DMS53 treated with DMSO at 0.1 percent for 48 hours (cell line): ENCODE results near the gene TMEM203.

Experiments used
- DNase-seq: peaks from one replicate; lab custom pipeline; 2025; ENCODE audit not compliant: unreplicated experiment; lab: John Stamatoyannopoulos, UW

TMEM203 gene

DNA sequence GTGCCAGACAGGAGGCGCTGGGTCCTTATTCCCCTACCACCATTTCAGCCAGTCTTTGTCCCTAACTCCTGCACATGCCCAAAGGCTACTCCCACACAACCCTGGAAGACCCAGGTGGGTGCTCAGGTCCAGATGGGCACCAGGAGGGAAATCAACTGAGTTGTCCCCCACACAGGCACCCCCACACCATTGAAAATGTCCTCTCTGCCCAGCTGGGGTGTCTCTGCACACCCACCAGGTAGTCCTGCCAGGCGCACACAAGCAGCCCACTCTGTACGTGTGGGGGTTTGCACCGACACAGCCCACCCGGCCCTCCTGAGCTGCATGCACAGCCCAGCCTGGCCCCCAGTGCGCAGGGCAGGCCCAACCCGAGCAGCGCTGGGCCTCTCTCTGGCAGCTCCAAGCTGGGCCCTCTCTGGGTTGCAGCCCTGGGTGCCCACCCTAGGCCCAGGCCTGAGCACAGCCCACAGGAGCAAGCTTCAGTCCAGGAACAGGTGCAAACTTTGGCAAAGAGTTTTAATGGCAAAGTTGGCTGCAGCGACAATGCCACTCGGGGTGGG lies 14.4 kb upstream of the TMEM203 start:
- no peak for DNase-seq

DNA sequence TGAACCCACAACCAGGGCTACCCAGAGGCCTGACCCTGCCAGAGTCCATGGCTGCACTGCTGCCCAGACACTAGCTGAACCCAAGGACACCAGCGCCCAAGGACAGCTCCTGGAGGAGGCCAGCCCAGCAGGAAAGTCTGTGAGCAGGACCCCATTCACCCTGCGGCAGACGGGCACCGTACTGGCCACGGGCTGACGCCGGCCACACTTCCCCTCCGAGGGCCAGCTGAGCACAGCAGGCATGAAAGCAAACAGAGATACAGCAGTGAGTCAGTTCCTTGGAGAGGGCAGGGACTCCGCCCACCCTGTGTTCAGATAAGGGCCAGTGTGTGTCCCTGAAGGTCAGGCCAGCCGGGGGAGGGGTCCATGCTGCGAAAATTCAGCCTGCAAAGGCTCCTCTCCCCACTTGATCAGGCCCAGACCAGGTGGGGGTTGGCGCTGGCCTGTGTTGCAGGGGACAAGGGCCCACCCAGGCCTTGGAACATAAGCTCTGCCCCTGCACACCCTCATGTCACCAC lies 13.4 kb upstream of the TMEM203 start:
- peak; percentile 85 for DNase-seq

DNA sequence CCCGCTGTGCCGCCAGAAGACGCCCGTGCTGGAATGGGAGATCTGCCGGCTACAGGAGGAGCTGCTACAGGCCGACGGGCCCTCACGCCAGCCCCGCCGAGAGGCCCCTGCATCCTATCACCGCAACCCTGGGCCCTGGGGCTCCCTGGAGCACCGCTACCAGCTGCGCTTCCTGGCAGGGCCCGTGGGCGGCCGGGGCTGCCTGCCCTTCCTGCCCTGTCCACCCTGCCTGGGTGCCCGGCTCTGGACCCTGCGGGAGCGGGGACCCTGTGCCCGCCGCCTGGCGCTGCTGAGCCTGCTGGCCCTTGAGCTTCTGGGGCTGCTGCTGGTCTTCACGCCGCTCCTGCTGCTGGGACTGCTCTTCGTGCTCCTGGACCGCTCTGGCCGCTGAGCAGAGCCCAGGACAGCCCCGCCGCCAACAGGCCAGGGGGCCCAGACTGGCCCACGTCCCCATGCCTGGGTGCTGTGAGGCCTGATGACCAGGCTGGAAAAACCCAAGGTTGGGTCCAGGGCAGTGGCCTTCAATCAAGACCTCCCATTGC lies 12.8 kb upstream of the TMEM203 start:
- DNase-seq, result no peak

DNA sequence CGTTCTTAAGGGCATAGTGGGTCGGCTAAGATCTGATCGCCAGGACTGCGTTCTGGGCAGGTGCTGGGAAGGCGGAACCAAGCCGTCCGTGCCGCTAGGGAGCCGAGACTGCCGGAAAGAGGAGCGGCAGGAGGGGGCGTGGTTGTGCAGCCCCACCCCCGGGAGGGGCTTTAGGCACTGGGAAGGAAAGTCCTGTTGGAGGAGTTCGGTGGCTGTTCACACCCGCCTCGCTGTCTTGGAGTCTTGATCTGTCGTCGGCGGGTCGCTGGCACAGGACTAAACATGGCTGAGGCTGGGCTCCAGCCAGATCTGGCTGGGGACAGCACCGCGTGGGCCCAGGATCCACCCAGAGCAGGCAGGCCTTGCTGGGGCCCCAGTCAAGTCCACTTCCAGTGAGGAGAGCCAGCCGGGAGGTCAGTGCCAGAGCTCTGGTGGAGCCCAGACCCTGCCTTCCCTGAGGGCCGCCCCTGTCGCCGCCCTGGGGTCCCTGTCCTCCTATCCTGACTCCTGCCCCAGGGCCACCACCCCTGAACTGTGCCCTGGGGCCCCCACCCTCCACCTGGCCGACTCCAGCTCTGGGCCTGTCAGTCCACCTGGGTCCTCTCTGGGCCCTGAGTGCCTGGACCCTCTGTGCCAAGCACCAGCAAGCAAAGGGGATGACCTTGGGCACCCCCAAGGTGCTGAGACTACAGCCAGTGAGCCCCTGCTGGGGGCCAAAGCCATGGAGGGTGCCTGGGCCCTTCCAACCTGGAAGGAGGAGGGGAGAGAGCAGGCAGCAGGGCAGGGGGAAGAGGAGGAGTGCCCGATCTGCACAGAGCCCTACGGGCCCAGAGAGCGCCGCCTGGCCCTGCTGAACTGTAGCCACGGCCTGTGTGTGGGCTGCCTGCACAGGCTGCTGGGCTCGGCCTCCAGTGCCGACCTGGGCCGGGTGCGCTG lies 12.1 kb upstream of the TMEM203 start:
- no peak for DNase-seq

DNA sequence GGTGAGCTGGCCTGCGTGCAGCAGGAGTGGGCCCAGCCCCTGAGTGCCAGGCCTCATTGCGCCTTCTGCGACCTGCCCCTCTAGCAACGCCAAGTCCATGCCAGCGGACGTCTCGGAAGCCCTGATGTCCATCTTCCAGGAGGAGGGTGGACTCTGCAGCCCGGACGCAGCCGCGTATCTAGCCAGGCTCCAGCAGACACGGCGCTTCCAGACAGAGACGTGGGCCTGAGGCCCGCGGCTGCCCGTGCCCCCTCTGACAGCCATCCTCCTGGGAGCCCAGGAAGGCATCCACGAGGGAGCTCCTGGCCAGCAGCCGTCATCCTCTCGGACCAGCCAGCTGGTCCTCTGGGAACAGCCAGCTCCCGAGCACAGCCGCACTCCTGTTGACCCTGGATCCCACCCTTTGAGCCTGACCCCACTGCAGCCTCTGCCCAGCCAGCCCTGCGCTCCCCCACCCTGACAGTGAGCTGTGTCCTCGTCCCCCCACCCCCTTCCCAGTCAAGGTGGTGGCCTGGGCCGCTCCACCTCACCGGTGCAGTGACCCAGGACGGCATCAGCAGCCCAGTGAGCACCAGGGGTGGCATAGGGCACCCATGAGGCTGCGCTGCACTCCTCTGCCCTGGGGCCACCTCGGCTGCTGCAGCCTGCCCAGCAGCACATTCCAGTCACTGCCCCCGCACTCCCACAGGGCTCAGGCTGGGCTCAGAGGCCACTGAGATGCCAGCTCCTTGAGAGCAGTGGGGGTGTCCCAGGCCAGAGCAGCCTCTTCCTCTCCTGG lies 10.9 kb upstream of the TMEM203 start:
- no peak for DNase-seq

DNA sequence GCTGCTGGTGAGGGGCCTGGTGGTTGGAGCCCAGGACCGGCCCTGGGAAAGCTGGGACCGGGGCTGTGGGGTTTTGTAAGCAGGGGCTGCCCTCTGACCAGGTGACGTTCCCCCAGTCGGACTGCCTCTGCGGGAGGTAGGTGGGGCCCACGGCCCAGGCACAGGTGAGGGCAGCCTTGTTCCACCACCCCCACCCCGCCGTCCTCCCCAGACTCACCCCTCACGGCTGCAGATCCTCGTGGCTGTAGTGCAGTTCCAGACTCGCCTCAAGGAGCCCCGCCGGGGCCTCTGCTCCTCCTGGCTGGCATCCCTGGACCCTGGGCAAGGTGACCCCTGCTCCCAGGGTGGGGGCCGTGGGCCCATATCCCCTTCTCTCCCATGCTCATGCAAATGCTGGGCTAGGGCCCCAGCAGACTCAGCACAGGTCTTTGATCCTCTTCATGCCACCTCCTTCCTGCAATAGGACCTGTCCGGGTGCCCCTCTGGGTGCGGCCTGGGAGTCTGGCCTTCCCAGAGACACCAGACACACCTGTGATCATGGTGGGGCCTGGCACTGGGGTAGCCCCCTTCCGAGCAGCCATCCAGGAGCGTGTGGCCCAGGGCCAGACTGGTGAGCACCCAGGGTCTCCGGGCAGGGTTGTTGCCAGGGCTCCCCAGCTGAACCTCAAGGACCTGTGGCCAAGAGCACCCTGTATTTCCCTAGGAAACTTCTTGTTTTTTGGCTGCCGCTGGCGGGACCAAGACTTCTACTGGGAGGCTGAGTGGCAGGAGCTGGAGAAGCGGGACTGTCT lies 9.9 kb upstream of the TMEM203 start:
- DNase-seq, result no peak

DNA sequence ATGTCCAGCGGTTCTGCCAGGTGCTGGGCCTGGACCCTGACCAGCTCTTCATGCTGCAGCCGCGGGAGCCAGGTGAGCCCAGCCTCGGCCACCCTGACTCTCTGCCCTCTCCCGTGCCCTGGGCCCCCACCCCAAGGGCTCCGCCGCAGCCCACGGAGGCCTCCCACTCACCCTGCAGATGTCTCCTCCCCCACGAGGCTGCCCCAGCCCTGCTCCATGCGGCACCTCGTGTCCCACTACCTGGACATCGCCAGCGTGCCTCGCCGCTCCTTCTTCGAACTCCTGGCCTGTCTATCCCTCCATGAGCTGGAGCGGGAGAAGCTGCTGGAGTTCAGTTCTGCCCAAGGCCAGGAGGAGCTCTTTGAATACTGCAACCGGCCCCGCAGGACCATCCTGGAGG lies 9.2 kb upstream of the TMEM203 start:
- no peak for DNase-seq

DNA sequence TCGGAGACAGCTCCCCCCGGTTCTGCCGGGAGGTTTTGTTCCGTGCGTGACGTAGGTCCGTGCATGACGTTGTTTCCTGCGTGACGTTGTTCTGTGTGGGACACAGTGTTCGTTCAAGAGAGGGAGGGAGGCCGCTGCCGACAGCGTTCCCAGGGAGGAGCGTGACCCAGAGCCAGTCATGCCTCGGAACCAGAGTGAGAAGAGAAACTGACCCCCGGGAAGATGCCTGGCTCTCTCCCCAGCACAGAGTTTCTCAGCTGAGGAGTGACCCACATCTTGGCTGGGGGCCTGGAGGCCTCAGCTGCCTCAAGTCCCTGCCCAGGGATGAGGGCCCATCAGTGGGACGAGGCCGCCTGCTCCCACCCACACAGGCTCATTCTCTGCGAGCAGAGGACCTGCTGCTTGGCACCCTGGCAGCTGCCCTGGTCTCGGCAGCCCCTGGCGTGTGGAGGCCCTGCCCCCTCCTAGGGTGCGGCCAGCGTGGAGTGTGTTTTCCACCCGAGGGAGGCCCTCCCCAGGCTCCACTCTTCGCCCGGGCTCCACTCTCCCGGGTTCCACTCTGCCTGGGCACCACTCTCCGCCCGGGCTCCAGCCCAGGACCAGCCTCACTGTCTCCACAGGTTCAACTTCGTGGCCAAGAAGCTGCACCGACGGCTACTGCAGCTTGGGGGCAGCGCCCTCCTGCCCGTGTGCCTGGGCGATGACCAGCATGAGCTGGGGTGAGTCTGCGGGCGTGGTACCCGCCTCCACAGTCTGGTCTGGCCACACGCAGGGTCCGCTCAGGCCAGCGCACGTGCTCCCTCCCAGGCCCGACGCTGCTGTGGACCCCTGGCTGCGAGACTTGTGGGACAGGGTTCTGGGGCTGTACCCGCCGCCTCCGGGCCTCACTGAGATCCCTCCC lies 8.0 kb upstream of the TMEM203 start:
- no peak for DNase-seq

DNA sequence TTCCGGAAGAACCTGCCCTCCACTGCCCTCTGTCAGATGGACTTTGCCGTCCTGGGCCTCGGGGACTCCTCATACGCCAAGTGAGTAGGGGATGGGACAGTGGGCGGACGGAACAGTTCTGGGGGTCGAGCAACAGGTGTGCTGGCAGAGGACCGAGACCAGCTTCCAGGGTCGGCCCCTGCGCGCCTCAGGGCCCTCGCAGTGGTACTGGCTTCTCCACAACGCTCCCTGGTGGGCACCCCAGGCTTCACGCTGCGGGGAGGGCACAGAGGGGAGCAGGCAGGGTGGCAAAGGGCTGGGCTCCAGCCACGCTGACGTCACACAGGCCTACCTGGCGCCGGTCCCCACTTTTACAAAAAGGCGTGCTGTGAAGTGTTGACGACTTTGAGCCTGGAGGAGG lies 7.1 kb upstream of the TMEM203 start:
- DNase-seq, result no peak

DNA sequence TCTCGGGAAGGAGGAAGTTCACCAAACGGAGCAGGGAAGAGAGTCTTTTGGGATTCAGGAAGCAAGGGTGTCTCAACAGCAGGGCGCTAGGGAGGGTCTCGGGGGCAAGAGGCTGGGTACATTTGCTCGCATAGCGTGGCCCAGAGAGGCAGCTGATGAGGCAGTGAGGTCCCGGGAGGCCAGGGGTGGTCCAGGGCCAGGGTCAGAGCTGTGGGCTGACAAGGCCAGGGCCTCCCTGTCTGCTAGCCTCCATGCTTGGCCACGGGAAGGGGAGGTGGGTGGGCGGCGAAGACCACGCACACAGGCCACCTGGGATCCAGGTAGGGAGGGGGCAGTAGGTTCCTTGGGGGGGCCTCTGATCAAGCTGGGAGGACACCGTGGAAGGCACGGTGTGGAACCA lies 6.1 kb upstream of the TMEM203 start:
- DNase-seq, result no peak

DNA sequence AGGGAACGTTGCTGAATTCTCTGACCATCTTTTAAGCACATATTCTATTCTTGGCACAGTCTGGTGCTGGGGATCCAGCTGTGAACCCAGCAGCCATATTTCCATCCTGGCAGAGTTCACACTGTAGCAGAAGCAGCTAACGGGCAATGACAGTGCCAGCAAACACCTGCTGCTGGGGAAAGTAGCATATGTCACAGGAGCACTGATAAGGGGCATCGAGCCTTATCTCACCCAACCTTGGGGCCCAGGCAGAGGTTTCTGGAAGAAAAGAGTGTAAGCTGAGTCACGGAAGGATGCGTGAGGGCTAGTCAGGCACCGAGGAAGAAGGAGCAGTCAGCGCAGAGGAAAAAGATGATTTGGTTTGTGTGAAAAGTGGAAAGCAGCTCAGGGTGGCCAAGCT lies 1.2 kb upstream of the TMEM203 start:
- DNase-seq, result no peak

DNA sequence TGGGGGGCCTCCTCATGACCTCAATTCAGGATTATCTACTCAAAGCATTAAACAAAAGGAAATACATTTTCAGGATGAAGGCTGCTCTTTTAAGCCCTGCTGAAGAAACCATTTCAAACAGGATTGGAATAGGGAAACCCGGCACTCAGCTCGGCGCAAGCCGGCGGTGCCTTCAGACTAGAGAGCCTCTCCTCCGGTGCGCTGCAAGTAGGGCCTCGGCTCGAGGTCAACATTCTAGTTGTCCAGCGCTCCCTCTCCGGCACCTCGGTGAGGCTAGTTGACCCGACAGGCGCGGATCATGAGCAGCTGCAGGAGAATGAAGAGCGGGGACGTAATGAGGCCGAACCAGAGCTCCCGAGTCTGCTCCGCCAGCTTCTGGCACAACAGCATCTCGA lies 720 bp downstream of the TMEM203 start:
- no peak for DNase-seq

DNA sequence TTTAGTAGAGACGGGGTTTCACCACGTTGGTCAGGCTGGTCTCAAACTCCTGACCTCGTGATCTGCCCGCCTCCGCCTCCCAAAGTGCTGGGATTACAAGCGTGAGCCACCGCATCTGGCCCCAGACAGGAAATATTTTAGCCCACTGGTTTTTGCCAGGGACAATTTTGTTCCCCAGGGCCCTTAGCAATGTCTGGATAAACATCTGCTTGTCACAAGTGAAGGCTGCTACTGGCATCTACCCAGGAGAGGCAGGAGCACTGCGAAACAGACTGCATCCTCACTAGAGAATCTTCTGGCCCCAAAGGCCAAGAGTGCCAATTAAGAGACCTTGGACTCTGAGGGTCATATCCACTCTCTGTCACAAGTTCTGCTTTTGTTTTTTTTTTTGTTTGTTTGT lies 2.5 kb downstream of the TMEM203 start:
- DNase-seq, result no peak

DNA sequence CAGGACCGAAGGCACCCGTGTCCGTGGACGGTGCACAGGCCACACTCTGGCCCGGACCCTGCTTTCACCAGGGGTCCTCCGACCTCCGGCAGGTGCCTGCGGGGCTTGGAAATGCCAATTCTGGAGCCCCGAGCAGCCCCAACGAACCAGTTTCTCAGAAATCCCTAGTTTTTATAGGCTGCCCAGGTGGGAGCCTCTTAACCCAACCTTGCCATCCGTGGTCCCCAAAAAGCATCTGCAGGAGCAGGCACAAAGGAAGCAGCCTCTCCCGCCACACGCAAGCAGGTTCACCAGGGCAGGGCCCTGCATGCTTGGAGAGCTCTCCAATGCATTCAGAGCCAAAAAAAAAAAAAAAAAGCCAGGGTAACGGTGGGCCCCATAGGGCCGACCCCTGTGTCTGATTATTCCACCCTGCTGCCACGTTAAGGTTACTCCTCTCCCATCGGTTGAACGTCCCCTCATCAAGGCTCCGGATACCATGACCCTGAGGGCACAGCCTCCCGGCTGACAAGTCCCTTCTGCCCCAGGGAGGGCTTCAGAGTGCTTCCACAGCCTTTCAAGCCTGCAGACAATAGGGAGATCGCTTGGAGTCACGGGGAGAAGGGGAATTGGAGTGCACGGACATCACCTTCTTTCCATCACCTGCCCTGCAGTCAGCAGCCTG lies 4.1 kb downstream of the TMEM203 start:
- DNase-seq, result no peak

DNA sequence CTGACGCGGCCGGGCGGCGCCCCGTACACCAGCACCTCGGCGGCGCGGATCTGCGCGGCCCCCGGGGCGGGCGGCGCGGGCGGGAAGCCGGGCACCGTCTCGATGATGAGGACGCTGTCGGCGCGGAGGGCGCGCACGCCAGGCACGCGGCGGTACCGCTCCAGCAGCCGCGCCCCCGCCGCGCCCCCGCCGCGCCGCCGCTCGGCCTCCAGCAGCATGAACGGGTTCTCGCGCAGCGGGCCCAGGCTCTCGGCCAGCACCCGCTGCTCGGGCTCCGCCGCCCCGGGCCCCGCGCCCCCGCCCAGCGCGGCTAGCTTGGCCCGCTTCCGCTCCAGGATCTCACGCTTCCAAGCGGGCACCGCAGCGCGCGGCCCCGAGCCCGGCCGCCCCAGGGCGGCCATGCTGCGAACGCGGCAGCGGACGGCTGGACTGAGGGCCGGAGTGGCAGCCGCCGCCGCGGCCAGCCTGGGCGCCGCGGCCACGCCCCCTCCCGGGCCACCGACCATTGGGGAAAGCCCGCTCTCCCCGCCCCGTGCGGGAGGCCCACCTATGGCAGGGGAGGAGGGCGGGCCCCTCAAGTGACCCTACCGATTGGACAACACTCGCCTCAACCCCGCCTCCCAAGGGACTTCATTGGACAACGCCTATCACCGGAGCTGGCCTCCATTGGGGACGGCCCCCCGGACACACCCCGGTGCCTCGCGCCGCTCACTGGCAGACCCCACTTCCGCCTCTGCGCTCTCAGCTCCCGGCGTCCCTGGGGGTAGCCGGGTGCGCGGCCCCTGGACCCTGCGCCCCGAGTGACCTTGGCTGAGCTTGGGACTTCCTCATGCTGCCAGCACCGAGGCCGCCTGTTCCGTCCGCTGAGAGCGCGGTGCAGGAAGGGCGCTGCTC lies 4.9 kb downstream of the TMEM203 start, which contains the start of gene TPRN:
Gene TPRN, minus strand, starts transcription at position 431 of the 894 bp plus-strand sequence. Its CDS starts 30 bp downstream, at position 401.
- DNase-seq, result peak; percentile 98

DNA sequence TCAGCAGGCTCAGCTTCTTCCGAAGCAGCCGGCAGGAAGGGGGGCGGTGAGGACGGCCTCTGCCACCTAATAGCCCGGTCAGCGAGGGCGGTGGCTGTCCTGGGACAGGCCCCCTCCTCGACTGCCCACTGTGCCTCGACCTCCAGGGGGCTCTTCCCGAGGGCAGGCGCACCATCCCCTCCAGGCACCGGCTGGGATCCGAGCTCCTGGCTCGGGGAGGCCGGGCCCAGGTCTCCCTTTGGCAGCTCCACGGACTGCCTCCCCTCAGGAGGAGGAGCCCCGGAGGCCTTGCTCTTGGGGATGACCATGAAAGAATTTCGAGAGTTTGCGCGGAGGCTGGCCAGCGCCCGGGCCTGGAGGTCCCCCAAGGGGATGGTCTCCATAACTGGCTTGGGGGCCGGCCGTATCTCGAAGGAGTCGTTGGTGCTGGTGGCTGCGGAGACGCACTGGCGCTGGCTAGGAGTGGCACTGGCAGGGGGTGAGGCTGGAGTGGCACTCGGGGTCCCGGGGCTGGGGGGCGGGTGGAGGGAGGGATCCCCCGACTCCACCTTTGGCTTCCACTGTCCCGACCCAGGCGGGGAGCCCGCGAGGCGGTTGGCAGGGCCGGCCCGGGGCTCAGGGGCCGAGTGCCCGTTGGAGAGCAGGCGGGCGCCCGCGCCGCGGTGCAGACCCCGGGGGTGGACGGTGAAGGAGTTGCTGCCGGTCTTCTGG lies 5.9 kb downstream of the TMEM203 start:
- DNase-seq, result no peak

DNA sequence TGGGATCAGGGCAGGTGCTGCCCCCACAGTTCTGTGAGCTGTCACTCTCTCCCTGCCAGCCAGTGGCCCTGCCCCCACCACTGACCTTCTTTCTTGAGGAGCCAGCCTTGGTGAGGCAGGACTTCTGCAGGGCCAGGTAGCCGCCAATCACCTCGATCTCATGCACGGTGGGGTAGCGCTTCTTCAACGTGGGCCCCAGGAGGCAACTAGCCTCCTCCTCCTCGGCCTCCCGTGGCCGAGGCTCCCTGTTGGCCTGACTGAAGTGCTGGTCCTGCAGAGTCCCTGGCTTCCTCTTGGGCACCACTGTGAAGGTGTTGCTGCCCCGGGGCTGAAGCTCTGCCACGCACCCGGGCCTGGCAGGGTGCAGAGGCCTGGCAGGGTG lies 6.6 kb downstream of the TMEM203 start:
- no peak for DNase-seq
